Left cardiac atrium (tissue), 4 donors: ENCODE results near the gene C1orf21. TPM values are rescaled to one million over a fixed set of nuclear protein-coding genes. Genes with fewer than 3 reads are reported as not detected.

Experiments
- ATAC-seq, 2 donors: fragments of 200-7000 bp; cut with Tn5 transposase; one replicate each; pipeline ENCODE4 v1.9.1; 2020; ENCODE audit warnings: mild to moderate bottlenecking in 2 of 2, moderate library complexity in 2 of 2
- DNase-seq: peaks from one replicate; pipeline ENCODE4 v3.0.0-alpha.2; 2020
- intact Hi-C, 2 donors: fragments of 100-400 bp; cut with DNase I; formaldehyde crosslinking; loops; one replicate each; pipeline versions ENCODE4 v1.14.1 to v1.15.1; 2022 to 2023
- total RNA-seq, 2 donors: library from RNA; stranded (reverse); fragmentation: NEBNext Ultra II Directional; extraction: Animal tissue kit (Norgen Biotek cat#: 25700); gene quantifications; one replicate each; pipeline ENCODE4 v1.2.1, GENCODE V29; 2021
- donor health status: DM: no; HTN: yes; CAD: no.
- donor health status: DM: no; HTN: yes; CAD: no; lungs with severe emphysema.
- donor health status: DM: yes; HTN: yes; CAD: no.
- donor health status: Dilated cardiomyopathy.

C1orf21 gene
- total RNA-seq, 2 donors from 2014 or later = 61.3 to 80.7 TPM

- no peak for DNase-seq
- intact Hi-C loops = no loop called here
- no peak for ATAC-seq
Measured at GRCh38 chr1:184531296-184531695, 144.5 kb downstream of the C1orf21 start.

DNA sequence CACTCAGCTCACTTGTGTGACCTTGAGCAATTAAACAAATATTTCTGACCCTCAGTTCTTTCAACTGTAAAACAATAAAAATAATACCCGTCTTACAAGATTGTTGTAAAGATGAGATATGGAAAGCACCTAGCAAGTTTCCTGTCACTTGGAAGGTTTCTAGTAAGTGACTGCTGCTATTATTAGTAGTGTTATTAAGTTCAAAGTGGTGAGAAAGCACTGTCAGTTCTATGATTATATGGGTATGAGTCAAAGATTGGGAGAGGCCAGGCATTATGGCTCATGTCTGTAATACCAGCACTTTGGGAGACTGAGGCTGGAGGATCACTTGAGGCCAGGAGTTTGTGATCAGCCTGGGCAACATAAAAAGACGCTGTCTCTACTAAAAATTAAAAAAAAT is 145.4 kb downstream of the C1orf21 start:
- DNase-seq (no peak), ATAC-seq (peak in 1 of 2 donors; percentile 45)
- intact Hi-C loops = no loop called here

DNA sequence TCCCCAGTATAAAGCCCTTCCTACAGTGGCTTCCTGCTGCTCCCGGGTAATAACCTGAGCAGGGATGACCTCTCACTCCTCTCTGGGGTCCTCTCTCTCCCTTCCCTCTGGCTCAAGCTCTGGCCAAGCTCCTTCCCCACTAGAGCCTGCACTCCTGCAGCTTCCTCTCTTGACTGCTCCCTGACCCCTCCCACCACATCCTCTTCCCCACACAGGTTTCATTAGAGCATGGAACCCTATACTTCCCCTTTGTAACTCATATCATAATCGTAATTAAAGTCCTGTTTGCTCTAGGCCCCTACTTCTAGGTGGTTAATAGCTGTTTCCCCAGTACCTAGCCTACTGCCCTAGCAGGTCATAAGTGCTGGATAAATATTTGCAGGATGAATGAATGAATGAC is 146.2 kb downstream of the C1orf21 start:
- intact Hi-C loops = no loop called here
- ATAC-seq = peak in 1 of 2 donors; percentile 27
- DNase-seq = no peak

GRCh38 chr1:184533915-184534314 is 147.1 kb downstream of the C1orf21 start:
- ATAC-seq = no peak

DNA sequence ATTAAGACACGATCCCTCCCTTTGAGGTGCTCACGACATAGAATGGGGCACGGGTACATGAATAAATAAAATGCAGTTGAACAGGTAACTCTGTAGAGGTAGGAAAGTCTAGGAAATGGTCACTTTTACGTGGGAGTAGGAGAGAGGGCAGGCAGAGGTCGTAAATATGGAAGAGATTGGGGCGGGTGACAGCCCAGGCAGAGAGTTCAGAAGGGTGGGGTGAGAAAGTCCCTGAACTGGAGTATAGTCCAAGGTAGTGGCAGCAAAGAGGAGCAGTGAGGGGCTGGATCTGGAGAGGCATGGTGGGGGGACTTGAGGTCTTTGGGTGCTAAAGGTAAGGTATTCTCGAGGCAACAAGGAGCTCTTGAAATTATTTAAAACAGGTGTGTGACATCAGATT is 147.9 kb downstream of the C1orf21 start:
- intact Hi-C loops = no loop called here
- DNase-seq = no peak
- ATAC-seq = peak in 1 of 2 donors; percentile 10

More at GRCh38 chr1:184533915-184534314, 147.1 kb downstream of the C1orf21 start:
- no peak for DNase-seq
- intact Hi-C loops = no loop called here

- DNase-seq (no peak), ATAC-seq (peak; percentile 52 to 72)
- intact Hi-C loops = no loop called here
Measured at GRCh38 chr1:184535191-184535970, 148.6 kb downstream of the C1orf21 start.

- DNase-seq = no peak
- intact Hi-C loops = no loop called here
- ATAC-seq = no peak
Measured at GRCh38 chr1:184536246-184536985, 149.6 kb downstream of the C1orf21 start.

DNA sequence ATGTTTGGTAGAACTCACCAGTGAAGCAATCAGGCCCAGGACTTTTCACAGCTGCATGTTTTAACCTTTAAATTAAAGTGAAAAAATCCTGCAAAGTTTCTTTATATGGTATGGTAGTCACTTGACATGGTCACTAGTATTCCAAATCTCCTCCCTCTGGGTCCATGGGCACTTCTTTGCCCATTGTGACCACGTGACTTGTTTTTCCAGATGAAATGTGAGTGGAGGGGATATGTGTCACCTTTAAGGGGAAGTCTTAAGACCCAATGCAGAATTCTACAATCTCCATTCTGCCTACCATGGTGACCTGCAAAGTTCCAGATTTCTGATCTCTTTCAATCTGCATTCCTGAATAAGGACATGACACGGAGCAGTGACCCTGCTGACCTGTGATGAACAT is 152.8 kb downstream of the C1orf21 start:
- ATAC-seq (no peak), DNase-seq (no peak)
- intact Hi-C loops = no loop called here

GRCh38 chr1:184541537-184542152 is 154.8 kb downstream of the C1orf21 start:
- ATAC-seq (peak; percentile 27 to 53), DNase-seq (no peak)
- intact Hi-C loops = no loop called here

GRCh38 chr1:184542291-184542690 is 155.5 kb downstream of the C1orf21 start:
- DNase-seq (no peak), ATAC-seq (no peak)
- intact Hi-C loops = no loop called here

DNA sequence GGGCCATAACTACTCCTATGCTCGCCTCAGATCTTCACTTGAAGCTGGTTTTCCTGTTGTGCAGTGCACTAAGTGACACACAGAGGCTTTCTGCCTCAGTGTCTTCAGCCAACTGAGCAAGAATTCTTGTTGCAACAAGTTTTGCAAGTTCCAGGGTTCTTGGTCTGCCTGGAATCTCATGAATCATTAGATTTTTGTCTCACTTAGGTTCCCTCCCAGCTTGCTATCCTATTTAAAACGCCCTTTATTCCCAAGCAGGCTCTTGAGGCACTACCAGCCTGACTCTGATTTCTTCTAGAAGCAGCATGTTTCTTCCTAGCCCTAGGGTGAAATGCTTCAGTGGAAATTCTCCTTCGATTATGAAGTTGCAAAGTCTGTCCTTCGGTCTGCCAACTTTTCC is 158.8 kb downstream of the C1orf21 start:
- intact Hi-C loops = no loop called here
- DNase-seq (no peak), ATAC-seq (no peak)

- DNase-seq (no peak), ATAC-seq (no peak)
- intact Hi-C loops = no loop called here
Measured at GRCh38 chr1:184552446-184552845, 165.6 kb downstream of the C1orf21 start.

- intact Hi-C loops = no loop called here
- no peak for DNase-seq
- no peak for ATAC-seq
Measured at GRCh38 chr1:184553845-184554244, 167.0 kb downstream of the C1orf21 start.

DNA sequence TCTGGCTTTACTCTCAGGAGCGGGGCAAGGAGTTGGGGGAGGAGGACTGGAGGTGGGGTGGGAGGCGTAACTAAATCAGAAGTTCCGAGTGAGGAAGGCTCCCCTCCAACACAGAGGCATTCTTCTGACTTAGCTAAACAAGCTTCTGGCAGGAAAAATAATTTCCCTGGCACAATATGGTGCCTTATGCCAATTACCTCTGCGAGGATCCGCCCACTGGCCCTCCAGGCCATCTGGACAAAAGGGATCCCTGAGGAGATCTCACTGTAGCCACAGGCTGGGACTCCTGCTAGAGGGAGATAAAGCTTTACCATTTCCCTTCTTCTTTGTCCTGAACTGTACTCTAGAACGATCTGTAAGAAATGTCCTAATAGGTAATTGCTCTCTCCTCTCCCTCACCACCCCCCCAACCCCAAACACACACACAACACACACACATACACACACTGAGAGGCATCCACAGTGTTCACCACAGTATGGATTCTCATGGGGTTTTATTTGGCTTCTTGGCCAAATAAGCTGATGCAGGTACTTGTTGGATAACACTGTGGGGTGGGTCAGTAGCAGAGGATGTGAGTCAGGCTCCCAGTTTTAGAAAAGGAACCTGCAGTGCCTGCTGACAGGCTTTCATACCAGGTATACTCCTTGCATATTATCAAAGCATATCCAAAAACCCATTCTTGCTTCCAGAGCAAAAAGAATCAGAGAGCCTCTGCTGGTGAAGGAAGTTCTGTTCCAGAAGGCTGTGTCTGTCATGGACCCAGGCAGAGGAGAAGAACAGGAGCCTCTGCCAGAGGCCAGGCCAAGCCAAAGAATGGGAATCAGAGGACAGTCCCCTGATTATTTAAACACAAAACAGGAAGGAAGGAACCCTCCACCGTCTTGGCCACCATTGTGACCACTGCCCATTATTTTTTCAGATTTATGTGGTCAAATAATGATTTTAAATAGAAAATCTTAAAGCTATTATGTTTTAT is 169.1 kb downstream of the C1orf21 start:
- intact Hi-C loops = no loop called here
- no peak for DNase-seq
- ATAC-seq = peak; percentile 62 to 66

DNA sequence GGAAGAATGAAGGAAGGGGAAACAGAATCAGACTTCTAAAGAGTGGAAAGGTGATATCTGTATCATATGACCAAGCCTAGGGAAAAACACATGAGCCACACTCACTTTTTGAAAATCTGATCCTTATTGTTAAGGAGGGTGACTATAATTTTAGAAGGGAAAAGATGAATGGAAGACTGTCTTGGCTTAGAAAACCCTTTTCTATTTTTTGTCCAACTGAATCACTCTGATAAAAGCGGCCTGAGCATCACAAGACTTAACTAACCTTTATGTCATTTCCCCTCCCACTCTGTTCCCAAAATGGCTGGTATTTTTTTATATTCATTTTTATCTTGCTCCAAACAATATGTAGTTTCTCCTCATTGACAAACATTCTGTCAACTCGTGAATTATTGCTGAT is 169.8 kb downstream of the C1orf21 start:
- ATAC-seq (peak in 1 of 2 donors; percentile 37), DNase-seq (no peak)
- intact Hi-C loops = no loop called here

- ATAC-seq (no peak), DNase-seq (no peak)
- intact Hi-C loops = no loop called here
Measured at GRCh38 chr1:184557423-184558347, 170.9 kb downstream of the C1orf21 start.

DNA sequence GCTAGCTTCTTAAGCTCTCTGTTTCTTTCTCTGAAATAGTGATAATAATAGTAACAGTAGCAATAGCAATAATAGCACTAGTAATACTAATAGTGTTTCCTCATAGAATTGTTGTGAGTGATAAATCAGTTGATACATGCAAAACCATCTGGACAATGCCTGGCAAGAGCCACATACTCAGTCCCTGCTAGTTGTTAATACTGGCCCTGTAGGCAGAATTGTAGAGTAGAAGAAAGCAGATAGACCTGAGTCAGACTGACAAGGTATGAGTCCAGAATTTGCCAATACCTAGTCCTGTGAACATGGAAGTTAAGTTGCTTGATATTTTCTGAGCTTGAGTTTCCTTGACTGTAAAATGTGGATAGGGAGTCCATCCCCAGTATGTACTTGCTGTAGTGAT is 171.9 kb downstream of the C1orf21 start:
- intact Hi-C loops = no loop called here
- DNase-seq = no peak
- no peak for ATAC-seq

GRCh38 chr1:184559117-184559713 is 172.4 kb downstream of the C1orf21 start:
- intact Hi-C loops = no loop called here

More at GRCh38 chr1:184559117-184559713, 172.4 kb downstream of the C1orf21 start:
- no peak for ATAC-seq
- DNase-seq = no peak
